Measurements from ENCODE around the gene SCN8A. TPM values are rescaled to one million over a fixed set of nuclear protein-coding genes. Genes with fewer than 3 reads are reported as not detected.
"Not testable (repeated sequence)": the region's sequence is repeated elsewhere in the genome, so short reads cannot be mapped to it uniquely, and the experiment has no call there.

The SCN8A gene
- total and polyA plus RNA-seq, 2 experiments from 2014 or later = 4.6 to 23.9 TPM

DNA sequence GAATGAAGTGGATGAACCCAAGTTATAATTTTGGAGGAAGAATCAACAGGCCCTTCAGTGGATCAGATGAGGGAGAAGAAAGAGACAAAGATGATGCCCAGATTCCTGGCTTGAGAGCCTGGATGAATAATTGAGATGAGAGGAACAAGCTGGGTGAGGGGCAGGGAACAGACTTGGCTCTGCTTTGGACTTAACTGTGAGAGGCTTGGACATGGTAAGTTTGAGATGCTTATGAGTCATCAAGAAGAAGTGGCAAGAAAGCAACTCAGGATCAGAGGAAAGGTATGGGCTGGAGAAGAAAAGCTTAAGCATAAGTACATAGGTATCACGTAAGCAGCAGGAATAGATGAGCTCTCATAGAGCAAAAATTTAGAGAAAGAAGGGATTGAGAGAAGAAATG lies 202.2 kb downstream of the SCN8A start (continued):
- TF ChIP-seq EZH2phosphoT487 (IDR thresholded peaks at IDR 0.05; ENCODE audit: unreplicated experiment) = no peak
- TF ChIP-seq, protein P1, sequence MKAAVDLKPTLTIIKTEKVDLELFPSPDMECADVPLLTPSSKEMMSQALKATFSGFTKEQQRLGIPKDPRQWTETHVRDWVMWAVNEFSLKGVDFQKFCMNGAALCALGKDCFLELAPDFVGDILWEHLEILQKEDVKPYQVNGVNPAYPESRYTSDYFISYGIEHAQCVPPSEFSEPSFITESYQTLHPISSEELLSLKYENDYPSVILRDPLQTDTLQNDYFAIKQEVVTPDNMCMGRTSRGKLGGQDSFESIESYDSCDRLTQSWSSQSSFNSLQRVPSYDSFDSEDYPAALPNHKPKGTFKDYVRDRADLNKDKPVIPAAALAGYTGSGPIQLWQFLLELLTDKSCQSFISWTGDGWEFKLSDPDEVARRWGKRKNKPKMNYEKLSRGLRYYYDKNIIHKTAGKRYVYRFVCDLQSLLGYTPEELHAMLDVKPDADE (IDR thresholded peaks at IDR 0.05) = no peak
- no peak for TF ChIP-seq POLR2AphosphoS5 (IDR thresholded peaks at IDR 0.05; ENCODE audit: low read depth)
- TF ChIP-seq NANOG (IDR thresholded peaks at IDR 0.05; ENCODE audit: borderline replicate concordance) = no peak
- no peak for TF ChIP-seq CREB1 (CRISPR knock-in tag; IDR thresholded peaks at IDR 0.05; ENCODE audit: low read depth)
- TF ChIP-seq EZH2 (IDR thresholded peaks at IDR 0.05; ENCODE audit: low read depth, unreplicated experiment) = no peak
- no peak for TF ChIP-seq STAT1 (IDR thresholded peaks at IDR 0.05; ENCODE audit: unreplicated experiment)

DNA sequence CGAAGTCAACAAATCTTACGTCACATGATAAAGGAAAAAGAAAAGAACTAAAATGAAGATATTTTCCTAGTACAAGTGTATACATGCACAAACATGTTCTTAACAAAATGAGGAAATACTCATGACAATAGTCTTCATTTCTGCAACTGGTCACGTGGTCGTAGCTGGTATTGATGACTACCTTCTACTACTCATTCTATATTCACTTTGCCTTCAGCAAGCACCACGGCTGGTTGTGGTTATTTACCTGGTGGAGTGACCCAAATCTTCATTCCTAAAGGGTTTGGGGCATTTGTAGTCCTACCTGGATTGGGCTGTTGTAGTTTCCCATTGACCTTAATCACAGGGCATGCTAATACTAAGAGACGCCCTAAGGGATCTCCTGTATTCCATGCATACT lies 206.3 kb downstream of the SCN8A start:
- Histone ChIP-seq H3K4me2 (no peak overlapping the region), H3K4me3 (no peak overlapping the region), H3K9me2 (ENCODE audit: insufficient read depth) (no peaks in the 10 kb centered on the region; the same call in 1 of the 2 replicates), H3K27me3 (ENCODE audit: insufficient read depth) (no peaks in the 10 kb centered on the region), H2AFZ (no peak overlapping the region), H4K20me1 (replicated peaks; ENCODE audit: insufficient read depth) (0 out of 2 replicates have a peak, but pooled peaks cover 5% of the 10 kb centered on the region), H3K4me1 (ENCODE audit: insufficient read depth) (no peaks in the 10 kb centered on the region), H3K27ac (ENCODE audit: low read depth) (no peak overlapping the region), H3F3A (replicated peaks; ENCODE audit: low read depth) (no peaks in the 10 kb centered on the region), H3K79me2 (replicated peaks; ENCODE audit: insufficient read depth) (no peaks in the 10 kb centered on the region), H3K36me3 (ENCODE audit: insufficient read depth) (peaks cover 8% of the 10 kb centered on the region; the same call in 1 of the 2 replicates)
- peaks cover 3% of the 10 kb centered on the region for H3K27me3 Mint-ChIP-seq (ENCODE audit: insufficient read depth, low read depth, poor library complexity)
- DNase-seq (ENCODE audit: low spot score) = no peak
- TF ChIP-seq EZH2phosphoT487 (IDR thresholded peaks at IDR 0.05; ENCODE audit: unreplicated experiment) (no peak), ZNF331 (CRISPR knock-in tag; IDR thresholded peaks at IDR 0.05; ENCODE audit: low read depth) (no peak)
- TF ChIP-seq, protein P2, sequence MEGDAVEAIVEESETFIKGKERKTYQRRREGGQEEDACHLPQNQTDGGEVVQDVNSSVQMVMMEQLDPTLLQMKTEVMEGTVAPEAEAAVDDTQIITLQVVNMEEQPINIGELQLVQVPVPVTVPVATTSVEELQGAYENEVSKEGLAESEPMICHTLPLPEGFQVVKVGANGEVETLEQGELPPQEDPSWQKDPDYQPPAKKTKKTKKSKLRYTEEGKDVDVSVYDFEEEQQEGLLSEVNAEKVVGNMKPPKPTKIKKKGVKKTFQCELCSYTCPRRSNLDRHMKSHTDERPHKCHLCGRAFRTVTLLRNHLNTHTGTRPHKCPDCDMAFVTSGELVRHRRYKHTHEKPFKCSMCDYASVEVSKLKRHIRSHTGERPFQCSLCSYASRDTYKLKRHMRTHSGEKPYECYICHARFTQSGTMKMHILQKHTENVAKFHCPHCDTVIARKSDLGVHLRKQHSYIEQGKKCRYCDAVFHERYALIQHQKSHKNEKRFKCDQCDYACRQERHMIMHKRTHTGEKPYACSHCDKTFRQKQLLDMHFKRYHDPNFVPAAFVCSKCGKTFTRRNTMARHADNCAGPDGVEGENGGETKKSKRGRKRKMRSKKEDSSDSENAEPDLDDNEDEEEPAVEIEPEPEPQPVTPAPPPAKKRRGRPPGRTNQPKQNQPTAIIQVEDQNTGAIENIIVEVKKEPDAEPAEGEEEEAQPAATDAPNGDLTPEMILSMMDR (conservative IDR thresholded peaks at IDR 0.05; ENCODE audit: low read depth in 2 of 2) = no peak
- TF ChIP-seq, protein P1 (IDR thresholded peaks at IDR 0.05) = no peak
- H3K4me3 Mint-ChIP-seq = no peak overlapping the region
- ATAC-seq = no peak
- H3K36me3 Mint-ChIP-seq (ENCODE audit: low read depth) = peaks cover 43% of the 10 kb centered on the region
- H3K9me3 Mint-ChIP-seq = no peaks in the 10 kb centered on the region
- H3K4me1 Mint-ChIP-seq = peaks cover 3% of the 10 kb centered on the region; the same call in 1 of the 3 replicates
- H3K27ac Mint-ChIP-seq = no peak overlapping the region

DNA sequence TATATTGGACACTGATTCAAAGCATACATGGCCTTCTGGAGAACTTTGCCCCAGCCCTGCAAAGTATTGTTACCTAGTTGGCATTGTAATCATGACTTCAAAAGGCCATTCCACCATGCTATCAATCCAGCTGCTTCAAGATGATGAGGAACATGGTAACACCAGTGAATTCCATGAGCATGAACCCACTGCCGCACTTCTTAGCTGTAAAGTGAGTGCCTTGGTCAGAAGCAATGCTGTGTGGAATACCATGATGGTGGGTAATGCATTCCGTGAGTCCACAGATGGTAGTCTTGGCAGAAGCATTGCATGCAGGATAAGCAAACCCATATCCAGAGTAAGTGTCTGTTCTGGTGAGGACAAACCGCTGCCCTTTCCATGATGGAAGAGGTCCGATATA lies 207.0 kb downstream of the SCN8A start:
- not testable (repeated sequence) for H3K9me2 ChIP-seq (ENCODE audit: insufficient read depth); H3K4me3 ChIP-seq; H3F3A ChIP-seq (replicated peaks; ENCODE audit: low read depth); H3K4me2 ChIP-seq; H3K4me3 Mint-ChIP-seq; H4K20me1 ChIP-seq (replicated peaks; ENCODE audit: insufficient read depth); H3K36me3 ChIP-seq (ENCODE audit: insufficient read depth); H3K4me1 Mint-ChIP-seq; DNase-seq (ENCODE audit: low spot score); H2AFZ ChIP-seq; H3K27me3 ChIP-seq (ENCODE audit: insufficient read depth); H3K27ac Mint-ChIP-seq; H3K79me2 ChIP-seq (replicated peaks; ENCODE audit: insufficient read depth); H3K4me1 ChIP-seq (ENCODE audit: insufficient read depth); ATAC-seq; H3K27ac ChIP-seq (ENCODE audit: low read depth); H3K27me3 Mint-ChIP-seq (ENCODE audit: insufficient read depth, low read depth, poor library complexity); H3K9me3 Mint-ChIP-seq
- H3K36me3 Mint-ChIP-seq (ENCODE audit: low read depth) = peaks cover 40% of the 10 kb centered on the region

Measured in GM23338 (cell line).